HG02759 (cell line): ENCODE results near the gene CTNNA2.

ENCODE experiments used
- ATAC-seq: cut with Tn5 transposase; IDR thresholded peaks from one replicate; pipeline ENCODE4 v1.9.1; 2021; ENCODE audit warnings: mild to moderate bottlenecking, moderate library complexity; ENCODE audit not compliant: unreplicated experiment

The CTNNA2 gene

GRCh38 chr2:79971807-79972206, 459.0 kb downstream of the CTNNA2 start:
- ATAC-seq = no peak

DNA sequence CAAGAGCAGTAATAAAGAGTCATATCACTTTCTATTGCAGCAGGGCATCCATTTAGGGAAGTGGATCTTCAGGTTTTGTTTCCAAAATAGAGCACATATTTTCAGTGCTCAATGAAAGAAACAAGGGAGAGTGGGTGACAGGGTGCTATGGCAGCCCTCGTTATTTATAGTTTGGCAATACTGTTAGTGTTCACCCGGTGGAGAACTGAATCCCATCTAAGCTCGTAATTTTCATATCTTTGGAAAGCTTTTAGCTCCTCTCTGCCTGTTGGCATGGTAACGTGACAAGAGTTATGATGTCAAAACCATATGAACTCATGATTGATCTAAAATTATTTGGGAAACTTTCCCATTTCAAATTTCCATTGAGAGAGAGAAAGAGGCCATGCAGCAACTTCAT, 459.8 kb downstream of the CTNNA2 start:
- no peak for ATAC-seq

DNA sequence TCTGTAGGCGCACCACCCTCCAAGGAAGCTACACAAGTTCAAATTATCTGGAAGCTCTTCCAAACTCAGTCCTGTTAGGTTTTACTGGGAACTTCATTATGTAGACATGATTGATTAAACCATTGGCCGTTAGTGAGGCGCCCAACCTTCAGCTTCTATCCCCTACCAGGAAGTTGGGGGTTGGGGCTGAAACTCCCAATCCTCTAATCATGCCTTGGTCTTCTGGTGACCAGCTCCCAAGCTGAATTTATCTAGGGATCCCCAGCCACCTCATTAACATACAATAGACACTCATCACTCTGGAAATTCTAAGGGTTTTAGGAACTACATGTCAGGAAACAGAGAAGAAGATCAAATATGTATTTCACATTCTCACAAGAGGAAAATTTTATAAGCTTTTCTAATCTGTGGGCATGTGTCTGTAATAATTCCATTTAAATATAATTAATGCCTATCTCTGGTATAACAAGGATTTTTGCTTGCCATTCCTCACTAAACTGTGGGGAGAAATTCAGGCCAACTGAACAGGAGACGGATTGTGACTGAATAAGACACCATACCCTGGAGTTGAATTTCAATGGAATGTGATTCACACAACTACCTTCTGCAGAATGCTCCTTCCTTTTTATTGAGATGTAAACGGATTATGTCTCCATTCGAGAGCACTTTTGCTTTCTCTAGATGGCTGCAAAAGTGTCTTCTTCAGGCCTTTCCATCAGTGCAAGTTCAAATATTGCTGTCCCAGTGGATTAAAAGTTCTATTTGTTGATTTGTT, 463.1 kb downstream of the CTNNA2 start:
- no peak for ATAC-seq

DNA sequence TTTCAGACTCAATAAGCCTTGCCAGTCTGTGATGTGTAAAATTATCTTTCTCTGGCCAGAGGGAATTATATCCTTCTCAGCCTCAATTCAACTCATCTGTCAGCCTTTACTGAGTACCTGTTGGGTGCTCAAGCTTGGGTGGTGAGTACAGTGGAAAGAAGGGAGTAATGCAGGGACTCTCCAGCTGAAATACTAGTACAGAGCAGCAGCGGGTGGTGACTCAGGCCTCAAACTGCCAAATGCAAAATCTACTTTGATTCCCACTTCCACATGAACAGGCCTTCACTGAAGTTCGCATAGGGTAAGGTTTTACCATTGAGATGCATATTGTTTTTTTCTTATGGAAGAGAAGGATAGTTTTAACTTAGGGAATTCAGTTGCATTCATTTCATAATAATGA, 464.9 kb downstream of the CTNNA2 start:
- no peak for ATAC-seq

DNA sequence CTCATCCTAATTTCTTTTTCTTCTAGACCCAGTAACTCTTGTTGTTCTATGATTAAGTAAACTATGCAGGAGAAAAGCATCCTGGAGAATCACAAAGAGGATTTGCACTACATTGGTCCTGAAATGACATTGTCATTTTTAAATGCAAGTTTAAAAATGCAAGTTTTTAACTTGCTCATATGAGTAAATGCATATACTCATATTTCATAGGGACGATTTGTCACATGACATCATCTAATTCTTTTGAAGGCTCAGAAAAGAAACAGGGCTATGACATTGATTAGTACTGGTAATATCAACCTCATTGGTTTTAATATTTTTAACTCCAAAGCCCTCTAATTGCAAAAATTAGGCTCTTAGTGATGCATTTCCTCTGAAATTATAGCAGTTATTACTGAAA, 467.3 kb downstream of the CTNNA2 start:
- no peak for ATAC-seq

GRCh38 chr2:79980816-79981215, 468.0 kb downstream of the CTNNA2 start:
- ATAC-seq = no peak

DNA sequence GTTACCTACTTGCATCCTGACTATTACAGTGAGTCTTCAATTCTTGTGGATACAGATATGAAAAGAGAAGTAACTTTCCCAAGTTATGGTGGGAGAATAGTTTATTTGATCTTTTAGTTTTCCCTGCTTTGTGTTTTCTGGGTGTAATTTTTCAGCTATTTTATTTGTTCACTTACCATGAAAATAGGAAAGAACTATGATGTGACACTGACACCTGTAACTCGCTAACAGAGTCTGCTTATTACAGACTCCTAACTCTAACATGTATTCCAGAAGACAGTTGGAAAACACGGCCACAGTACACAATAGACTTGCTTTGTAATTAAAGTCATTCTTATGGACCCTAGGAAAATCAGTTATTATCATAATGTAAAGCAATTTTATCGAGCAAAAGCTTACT, 468.5 kb downstream of the CTNNA2 start:
- no peak for ATAC-seq

DNA sequence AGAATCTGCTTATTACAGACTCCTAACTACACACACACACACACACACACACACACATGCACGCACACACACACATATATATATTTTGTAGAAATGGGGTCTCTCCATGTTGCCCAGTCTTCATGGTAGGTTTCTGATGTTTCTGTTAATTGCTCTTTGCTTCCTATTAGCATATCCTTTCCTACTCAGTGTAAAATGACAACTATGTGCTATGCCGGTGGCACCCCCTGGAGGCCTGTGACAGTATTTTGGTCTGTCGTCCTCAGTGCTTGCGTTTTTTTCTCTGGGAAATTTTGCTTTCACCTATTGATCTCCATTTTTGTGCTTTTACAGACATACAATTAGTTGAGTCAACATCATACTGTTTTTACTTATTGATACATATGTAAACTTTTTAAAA, 469.6 kb downstream of the CTNNA2 start:
- no peak for ATAC-seq

DNA sequence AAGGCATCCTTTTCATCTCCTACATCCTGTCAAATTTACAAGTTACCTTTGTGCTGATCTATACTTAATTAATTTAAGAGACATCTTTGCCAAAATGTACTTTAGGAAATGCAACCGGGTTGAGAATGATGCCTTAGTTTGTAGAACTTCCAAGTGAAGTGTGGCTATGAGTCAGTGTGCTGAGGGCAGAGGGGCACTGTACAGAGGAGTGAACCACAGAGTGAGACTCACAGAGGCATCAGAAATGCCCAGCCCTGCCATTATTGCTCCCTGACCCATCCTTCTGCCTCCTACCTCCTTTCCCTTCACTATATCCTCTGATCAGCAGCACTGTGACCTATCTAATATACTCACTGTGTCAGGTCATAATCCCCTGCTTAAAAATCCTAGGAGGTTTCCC, 471.6 kb downstream of the CTNNA2 start:
- ATAC-seq = no peak

GRCh38 chr2:79985145-79985544, 472.3 kb downstream of the CTNNA2 start:
- ATAC-seq = no peak

DNA sequence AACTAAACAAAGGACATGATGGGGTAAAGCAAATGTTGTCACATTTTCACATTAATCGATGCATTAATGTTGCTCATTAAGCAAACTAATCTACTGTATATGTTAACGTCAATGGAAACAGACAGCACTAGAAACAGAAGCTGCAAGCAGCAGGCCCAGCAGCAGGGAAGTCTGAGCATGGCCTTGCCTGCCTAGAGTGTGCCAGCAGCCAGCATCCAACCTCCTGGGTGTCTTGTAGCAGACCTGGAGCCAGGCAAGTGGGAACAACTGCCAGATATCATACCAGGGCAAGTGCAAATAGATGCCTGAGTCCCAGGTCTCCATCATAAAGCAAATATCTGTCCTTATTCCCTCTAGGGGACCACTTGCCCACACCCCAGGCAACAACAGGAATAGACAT, 472.7 kb downstream of the CTNNA2 start:
- ATAC-seq = no peak

DNA sequence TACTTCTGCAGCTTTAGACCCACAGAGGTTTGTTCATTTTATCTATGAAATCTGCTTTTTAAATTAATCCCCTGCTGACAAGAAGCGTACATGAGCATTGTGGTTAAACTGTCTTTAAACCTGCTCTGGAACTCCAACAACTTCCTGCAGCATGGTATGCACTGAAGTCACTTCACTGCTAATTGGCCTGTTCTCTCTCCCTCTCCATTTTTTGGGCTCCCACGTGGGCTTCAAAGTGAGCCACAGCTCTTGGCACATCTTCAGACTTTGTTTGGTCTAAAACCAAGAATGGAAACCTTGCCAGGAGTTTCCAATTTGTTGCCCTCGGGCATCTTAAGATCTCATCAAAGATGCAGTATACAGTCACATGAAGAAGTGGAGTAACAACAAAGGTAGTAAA, 480.3 kb downstream of the CTNNA2 start:
- ATAC-seq = no peak

DNA sequence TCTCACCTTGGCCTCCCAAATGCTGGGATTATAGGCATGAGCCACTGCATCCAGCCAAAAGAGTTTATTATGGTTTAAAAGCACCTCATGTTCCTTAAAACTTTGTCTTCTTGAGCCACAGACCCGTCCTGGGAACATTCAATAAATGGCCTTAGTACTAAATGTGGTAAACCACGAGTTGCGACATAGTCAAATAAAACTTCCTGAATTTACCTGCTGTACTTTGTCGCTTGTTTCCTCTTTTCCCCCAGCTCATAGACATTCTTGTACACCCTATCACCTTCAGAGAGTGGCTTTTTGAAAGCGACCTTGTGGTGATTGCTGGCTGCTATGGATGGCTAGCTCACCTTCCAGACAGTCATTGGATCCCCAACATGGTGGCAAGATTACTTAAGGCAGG, 481.3 kb downstream of the CTNNA2 start:
- no peak for ATAC-seq

- no peak for ATAC-seq
Measured at GRCh38 chr2:79994965-79995364, 482.1 kb downstream of the CTNNA2 start.

DNA sequence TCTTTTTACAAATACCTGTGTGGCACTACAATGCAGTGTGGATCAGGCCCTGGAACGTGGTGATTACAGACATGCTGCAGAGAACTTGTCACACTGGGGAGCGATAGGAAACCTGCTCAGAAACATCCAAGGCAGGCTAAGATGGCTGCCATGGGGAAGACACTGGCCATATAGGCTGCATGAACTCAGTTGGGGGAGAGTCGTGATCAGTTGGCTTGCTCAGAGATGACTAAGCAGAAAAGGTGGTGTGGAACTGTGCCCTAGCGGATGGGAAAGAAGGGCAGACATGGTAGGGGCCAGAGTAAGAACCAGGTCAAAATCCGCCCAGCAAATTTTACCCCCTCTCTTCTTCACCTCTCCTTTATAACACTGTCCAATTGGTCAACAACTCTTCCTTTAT, 483.9 kb downstream of the CTNNA2 start:
- no peak for ATAC-seq

DNA sequence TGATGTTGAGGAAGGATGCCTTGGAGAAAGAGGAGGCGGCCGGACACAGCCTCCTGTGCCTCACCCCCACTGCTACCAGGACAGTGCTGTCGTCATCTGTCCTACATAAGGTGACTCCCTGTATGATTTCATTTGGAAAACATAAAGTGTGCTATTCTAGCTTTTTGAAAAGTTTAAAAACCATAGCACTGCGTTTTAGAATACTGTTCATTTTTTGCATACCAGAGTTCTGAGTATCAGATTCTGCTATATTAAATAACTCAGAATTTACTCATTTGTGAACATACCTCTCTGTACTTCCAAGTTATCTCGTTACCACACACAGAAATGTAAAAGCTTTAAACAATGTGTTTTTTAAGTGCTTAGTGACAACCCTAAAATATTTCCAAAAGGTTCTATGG, 488.9 kb downstream of the CTNNA2 start:
- ATAC-seq = no peak

DNA sequence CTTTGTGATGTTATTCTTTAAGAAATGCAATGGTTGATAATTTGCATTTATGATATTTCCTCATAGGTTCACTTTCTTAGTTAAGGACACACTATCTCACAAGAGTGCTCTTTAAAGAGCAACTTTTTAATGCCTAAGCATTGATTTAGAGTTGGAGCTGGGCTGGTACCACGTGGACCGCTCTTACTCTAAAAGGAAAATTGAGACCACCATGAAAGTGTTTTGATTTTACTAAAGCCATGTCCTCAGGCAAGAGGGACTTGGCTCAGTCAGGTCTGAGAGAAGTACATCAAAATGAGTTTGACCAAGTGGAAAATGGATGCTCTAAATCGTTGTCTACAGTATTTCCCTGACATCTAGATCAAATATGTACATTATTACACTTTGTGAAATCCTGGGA, 489.3 kb downstream of the CTNNA2 start:
- no peak for ATAC-seq

DNA sequence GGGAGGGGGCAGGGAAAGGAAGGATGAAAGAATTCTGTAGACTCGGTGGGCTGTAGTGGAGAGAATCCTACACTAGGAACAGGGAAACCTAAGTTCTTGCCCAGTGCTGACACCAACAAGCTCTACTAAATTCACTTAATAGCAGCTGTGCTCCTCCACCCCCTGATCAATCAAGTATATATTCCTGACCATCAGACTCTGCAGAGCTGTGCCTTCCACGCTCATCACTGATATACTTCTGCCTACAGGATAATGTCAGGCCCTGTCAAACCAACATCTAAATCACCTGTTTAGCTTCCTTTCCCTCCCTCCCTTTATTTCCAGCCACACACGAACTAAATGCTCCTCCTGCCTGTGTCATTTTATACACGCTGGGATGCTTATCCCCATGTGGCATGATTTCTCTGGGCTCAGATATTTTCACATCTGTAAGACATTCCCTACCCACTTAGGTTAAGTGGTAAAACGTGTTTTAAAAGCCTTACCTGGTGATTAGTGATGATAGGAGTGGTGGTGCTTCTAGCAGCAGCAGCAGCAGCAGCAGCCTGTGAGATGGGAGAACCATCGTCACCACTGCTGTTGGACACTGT, 489.8 kb downstream of the CTNNA2 start:
- ATAC-seq = no peak

GRCh38 chr2:80007777-80008503, 495.1 kb downstream of the CTNNA2 start:
- no peak for ATAC-seq

GRCh38 chr2:80008596-80008995, 495.7 kb downstream of the CTNNA2 start:
- no peak for ATAC-seq

DNA sequence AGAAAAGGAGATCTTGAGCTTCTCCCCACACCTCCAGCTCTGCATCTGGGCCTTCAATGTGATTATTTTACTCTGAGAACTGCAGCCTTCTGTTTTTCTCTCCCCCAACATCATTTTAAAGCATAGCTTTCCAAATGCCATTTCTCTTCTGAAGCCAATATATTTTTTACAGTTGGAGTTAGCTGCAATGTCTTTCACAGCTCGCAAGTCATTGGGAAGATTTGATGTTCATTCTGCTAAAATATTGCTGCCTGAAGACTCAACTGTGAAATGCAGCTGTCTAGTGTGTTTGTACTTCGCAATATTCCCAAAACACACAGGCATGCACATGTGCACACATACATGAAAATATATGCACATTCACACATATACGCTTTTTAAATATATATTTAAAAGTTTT, 496.4 kb downstream of the CTNNA2 start:
- no peak for ATAC-seq

DNA sequence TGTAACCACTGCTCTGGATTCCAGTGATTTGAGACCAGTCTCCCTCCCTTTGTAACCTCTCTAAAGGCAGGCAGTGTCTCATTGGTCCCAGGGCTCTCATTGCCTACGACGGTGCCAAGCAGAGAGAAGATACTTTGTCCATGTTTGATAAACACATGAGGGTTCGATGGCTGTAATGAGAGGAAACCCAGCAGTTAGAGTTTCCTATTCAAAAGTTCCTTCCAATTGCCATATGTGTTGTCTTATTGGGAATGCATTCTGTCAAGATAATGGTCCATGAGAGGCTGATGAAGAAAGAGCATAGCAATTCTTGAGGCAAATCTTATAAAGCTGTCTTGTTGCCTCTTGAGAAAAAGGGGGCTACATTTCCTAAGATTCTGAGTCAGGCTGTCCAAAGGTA, 499.2 kb downstream of the CTNNA2 start:
- no peak for ATAC-seq
